Pons (tissue), 1 donor: ENCODE results near the gene TLE2.
"Not testable (repeated sequence)": the region's sequence is repeated elsewhere in the genome, so short reads cannot be mapped to it uniquely, and the experiment has no call there.

Experiments
- DNase-seq: peaks from one replicate; pipeline ENCODE4 v3.0.0-alpha.2; 2016; ENCODE audit warnings: low spot score

Gene TLE2

DNA sequence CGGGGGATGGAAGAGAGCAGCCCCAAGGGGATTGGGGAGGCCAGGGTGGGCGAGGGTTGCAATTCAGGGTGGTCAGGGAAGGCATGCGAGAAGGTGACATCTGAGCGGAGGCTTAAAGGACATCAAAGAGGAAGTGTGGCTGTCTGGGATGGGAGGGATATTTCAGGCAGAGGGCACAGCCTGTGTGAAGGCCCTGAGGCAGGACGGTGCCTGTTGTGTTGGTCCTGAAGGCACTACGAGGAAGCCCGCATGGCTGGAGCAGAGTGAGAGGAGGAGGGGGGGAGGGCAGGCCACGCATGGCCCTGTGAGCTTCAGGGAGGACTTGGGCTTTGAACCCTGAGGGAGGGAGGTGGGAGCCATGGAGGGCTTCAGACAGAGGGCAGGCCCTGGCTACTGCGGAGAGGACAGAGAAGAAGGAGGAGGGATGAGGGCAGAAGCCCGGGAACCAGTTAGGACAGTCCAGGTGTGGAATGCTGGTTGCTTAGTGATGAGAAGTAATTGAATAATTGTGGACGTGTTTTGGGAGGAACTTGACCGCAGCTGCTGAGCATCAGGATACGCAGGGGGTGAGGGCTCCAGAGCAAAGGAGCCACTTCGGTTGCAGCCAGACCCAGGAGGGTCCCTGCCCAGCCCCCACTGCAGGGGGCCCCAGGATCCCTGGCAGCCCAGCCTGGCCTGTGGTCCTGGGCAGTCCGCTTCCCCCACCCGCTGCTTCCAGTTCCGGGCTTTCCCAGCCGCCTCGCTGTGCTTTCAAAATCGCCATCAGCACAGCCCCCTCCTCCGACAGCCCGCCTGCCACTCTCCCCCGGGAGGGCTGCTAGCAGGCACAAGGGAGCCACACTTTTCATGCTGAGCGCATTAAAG is 45.5 kb downstream of the TLE2 start:
- peak; percentile 6 for DNase-seq

DNA sequence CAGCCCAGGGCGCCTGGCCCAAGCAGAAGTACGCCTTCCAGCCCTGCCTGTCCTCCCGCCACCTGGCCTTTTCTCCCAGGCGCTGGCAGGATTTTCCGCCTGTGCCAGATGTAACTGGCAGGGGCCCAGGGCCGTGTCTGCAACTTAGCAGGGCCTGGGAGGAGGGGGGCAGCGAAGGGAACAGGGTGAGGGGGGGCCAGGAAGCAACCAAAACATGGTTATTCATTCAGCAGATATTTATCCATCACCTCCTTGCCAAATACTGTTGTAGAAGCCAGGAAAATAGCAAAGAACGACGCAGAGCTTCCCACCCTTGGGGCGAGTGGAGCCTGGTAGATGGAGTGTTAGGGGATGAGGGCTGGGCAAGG is 46.1 kb downstream of the TLE2 start:
- peak; percentile 53 for DNase-seq

DNA sequence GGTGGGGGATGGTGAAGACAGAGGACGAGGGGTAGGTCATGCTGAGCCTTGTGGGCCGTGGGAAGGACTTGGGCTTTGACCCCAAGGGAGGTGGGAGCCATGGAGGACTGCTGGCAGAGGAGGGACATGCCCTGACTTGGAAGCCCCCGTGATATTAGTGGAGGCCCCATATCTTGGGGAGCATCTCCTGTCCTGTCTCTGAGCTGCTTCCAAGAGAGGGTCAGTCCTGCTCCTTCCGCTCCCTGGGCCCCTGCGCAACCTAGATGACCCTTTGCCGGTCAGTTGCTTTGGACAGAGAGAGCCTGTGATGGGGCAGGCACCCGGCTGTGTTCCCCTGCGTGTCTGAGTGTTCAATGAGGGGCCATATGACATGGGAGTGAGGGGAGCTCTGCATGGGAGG is 46.5 kb downstream of the TLE2 start:
- no peak for DNase-seq

DNA sequence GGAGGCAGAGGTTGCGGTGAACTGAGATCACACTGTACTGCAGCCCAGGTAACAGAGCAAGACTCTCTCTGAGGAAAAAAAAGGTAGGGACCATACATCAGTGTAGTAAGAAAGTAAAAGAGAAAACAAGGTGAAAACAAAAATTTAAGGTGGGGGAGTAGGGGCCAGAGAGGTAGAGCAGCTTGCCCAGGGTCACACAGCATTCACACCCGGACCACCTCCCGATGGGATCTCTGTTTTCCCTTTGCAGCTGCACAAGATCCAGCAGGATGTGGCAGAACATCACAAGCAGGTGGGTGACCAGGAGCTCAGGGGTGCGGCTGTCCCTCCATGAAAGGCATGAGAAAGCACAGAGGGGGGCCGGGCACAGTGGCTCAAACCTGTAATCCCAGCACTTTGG is 47.2 kb downstream of the TLE2 start:
- no peak for DNase-seq

DNA sequence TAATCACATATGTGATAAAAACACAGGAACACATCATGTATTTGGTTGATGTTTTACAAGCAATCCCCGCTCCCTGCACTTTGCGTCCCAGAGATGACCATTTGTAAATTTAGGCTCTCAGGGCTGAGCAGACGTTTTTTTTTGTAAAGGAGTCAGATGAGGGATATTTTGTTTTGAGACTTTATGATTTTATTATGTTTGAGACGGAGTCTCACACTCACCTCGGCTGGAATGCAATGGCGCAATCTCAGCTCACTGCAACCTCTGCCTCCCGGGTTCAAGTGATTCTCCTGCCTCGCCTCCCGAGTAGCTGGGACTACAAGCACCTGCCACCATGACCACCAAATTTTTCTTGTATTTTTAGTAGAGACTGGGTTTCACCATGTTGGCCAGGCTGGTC is 50.3 kb downstream of the TLE2 start:
- no peak for DNase-seq

DNA sequence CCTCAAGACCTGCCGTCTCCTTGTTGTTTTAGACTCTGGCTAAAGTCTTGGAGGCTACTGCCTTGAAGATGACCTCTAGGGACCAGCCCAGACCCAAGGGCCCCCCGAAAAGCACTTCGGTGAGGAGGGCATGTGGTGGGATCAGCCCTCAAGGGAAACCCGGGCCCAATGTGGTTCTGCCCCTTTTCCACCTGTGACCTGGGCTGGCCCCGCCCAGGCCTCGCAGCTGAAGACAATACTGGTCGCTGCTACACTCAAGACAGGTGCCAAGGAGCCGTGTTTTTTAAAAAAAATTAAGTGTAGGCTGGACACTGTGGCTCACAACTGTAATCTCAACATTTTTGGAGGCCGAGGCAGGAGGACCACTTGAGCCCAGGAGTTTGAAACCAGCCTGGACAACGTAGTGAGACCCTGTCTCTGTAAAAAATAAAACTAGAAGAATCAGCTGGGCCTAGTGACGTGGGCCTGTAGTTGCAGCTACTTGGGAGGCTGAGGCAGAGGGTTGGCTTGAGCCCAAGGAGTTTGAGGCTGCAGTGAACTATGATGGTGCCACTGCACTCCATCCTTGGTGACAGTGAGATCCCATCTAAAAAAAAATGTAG is 50.8 kb downstream of the TLE2 start:
- no peak for DNase-seq

DNA sequence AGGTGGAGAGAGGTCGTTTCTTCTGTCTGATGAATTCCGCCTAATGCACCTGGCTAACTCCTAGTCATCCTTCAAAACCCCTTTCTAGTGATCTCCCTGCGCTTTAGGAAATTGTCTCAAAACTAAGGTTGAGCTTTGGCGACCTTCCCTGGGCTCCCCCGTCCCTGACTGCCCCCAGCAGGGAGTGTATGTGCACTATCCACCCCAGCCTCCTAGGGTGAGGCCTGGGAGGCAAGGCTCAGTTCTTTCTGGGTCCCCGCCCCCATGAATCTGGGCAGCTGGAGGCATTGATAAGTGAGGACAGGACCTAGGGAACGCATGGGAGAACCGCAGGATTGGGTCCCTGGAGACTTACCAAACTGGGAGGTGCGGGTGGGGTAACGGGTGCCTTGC is 51.3 kb downstream of the TLE2 start:
- no peak for DNase-seq

DNA sequence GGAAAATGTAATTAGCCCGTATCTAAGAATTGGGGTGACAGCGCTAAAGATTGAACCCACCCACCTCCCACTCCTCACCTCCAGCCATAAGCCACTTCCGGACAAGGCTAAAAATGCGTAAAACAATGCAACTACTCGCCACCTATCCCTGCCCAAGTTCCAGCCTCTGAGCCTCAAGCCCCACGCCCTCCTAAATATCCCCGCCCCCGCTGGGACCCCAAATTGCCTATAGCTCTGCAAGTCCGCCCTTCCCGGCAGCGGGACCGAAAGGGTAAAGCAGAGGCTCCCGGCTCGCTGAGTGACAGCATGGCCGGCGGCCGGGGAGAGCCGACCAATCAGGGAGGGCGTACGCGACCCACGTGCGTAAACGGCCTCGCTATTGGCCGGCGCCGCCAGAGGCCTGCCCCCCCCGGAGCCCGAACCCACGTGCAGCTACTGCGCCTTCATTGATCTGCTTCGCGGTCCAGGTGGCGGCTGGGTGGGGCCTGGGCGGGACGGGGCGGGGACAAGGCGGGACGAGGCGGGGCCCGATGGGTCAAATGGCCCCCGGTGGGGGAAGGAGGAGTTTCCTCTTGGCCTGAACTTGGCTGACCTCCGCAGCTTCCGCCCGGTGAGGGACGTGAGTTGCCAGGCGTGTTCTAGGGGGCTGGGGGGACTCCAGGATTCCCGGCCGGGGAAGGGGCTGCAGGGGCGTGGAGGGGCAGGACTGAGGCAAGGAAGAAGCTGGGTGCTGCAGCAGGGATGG is 51.9 kb downstream of the TLE2 start, which contains the start of gene TLE6:
TLE6 (plus strand) TSS at position 564 of the 745 bp plus-strand sequence. CDS start 670 bp downstream, outside the sequence.
- peak; percentile 87 for DNase-seq

DNA sequence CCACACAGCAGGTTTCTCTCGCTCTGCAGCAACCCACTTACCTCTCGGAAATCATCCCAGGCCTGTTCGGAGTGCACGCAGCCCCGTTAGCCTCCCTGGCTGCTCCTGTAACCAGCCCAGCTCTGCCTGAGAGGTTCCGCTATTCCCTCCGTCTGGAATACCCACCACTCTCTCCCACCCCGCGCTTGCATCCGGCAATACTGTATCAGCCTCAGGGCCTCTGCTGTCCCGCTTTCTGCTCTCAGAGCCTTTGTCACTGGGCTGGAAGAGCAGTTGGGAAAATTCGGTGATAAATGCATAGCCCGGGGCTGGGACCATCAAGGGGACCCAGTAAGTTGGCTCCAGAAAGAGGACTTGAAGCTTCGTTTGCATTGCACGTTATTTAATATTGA is 52.5 kb downstream of the TLE2 start:
- DNase-seq, result no peak

DNA sequence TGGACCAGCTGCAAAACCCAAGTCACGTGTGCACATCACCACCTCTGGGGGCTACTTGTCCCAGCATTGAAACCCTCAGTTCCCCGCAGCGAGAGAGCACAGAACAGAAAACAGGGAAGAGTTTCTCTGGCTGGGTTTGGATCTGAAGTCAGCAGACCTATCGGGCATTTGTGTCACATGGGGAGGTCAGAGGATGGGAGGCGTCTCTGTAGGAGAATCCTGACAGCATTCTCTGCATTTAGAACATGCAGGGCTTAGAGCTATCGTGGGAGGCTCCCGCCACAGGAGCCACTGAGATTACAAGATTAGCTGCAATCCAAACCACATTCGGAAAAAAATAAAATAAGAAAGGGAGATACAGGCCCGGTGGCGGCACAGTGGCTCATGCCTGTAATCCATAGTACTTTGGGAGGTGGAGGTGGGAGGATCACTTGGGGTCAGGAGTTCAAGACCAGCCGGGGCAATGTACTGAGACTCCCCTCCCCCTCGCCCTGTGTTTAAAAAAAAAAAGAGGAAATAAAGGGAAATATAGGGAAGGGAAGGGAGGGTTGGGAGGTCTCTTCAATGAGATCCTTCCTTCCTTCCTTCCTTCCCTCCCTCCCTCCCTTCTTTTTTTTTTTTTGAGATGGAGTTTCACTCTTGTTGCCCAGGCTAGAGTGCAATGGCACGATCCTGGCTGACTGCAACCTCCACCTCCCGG is 54.6 kb downstream of the TLE2 start:
- DNase-seq, result no peak

DNA sequence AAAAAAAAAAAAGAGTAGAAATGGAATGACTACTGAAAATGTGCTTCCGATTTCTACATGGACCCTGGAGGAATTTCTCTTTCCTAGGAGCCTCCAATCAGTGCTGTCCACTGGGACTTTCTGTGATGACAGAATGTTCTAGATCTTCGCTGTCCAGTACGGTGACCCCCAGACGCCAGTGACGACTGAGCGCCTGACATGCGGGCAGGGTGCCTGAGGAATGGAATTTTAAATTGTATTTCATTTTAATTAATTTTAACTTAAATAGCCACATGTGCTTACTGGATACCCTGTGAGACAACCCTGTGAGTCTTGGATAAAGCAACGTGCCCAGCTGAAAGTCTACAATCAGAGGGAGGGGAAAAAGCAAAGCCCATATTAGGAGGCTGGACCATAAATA is 55.9 kb downstream of the TLE2 start:
- no peak for DNase-seq

DNA sequence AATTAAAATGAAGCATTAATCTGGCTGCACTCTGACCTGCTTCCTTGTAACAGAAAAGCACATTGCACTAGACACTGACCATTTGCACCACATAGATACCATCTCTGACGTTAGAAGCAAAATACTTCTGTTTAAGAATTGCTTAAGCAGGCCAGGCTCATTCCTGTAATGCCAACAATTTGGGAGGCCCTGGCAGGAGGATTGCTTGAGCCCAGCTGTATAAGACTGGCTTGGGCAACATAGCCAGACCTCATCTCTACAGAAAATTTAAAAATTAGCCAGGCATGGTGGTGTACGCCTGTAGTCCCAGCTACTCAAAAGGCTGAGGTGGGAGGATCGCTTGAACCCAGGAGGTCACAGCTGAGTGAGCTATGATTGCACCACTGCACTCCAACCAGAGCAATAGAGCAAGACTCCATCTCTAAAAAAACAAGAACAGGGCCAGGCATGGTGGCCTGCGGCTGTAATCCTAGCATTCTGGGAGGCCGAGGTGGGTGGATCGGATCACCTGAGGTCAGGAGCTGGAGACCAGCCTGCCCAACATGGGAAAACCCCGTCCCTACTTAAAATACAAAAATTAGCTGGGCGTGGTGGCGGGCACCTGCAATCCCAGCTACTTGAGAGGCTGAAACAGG is 58.8 kb downstream of the TLE2 start:
- DNase-seq, result no peak

DNA sequence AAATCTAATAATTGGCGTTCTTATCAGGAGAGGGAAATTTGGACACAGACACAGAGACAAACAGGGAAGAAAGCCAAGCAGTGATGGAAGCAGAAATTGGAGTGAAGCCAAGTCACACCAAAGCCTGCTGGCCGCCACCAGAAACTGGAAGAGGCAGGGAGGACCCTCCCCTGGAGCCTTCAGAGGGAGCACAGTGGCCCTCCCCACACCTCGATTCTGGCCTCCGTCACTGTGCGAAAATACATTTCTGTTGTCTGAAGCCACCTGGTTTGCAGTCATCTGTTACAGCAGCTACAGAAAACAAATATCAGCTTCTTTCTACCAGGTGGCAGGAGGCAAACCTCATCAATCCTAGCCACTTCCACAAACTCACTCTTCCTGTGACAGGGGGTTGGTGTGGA is 60.0 kb downstream of the TLE2 start:
- DNase-seq, result peak; percentile 14

DNA sequence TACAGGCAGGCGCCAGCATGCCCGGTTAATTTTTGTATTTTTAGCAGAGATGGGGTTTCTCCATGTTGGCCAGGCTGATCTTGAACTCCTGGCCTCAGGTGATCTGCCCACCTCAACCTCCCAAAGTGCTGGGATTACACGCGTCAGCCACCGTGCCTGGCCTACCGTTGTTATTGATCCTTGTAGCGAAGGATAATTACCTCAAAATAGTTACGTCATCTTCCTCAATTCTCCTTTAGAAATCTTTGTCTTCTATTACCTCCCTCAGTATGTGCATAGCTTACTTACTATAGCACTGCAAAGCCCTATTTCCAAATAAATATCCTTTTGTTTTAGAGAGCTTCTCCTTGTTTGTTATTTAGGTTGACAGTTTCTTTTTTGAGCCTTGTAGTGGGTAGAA is 61.1 kb downstream of the TLE2 start:
- no peak for DNase-seq

DNA sequence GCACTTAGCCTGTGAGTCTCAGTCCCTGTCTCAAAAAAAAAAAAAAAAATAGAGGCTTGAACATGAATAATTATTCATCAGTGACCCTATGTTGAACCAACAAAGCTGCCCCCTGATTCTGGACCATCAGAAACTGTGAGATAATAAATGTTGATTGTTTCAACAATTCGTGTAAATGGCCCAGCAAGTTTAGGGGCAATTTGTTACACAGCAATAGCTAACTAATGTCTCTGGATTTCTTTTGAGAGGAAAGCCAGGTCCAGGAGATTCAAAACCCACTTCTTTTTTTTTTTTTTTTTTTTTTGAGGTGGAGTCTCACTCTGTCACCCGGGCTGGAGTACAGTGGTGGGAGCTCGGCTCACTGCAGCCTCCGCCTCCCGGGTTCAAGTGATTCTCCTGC is 64.2 kb downstream of the TLE2 start:
- no peak for DNase-seq

DNA sequence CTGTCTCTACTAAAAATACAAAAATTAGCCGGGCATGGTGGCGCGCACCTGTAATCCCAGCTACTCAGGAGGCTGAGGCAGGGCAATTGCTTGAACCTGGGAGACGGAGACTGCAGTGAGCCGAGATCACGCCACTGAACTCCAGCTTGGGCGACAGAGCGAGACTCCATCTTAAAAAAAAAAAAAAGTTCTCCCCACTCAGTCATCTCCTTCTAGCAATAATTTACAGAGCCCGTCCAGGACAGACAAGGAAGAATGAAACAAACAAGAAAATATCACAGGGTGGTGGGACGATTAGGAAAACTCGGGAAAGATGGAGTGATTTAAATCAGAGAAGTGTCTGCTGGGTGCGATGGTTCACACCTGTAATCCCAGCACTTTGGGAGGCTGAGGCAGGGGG is 65.4 kb downstream of the TLE2 start:
- DNase-seq, result not testable (repeated sequence)

DNA sequence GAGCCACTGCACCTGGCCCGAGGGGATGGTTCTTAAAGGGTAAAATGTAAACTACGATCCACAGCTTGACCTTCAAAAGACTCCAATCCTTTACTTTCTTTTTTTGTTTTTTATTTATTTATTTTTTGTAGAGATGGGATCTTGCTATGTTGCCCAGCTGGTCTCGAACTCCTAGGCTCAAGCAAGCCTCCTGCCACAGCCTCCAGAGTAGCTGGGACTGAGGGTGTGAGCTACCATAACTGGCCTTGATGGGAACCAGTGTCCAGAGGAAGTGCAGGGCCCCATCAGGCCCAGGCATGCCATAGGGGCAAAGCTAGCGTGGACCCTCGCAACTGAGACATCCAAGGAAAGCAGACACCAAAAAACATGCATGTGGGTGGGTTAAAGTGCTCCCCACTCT is 66.0 kb downstream of the TLE2 start:
- no peak for DNase-seq

DNA sequence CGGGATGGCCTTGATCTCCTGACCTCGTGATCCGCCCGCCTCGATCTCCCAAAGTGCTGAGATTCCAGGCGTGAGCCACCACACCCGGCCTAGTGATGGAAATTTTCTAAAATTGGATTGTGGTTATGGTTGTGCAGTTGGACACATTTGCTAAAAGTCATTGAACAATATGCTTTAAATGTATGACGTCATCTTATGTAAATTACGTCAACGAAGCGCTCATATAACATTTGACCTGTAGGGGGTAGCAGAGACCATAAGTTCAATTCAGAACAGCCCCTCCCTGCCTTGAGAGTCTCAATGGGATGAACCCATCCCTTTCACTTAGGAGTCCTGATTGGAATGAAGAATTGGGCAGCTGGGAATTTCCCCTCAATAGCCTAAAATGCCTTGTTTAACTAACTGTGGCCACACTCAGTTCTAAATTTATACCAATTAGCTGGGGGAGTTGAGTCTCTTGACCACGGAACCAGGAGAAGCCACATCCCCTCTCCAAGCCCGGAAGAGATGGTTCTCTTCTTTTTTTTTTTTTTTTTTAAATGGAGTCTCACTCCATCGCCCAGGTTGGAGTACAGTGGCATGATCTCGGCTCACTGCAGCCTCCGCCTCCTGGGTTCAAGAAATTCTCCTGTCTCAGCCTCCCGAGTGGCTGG is 66.9 kb downstream of the TLE2 start:
- peak; percentile 85 for DNase-seq

DNA sequence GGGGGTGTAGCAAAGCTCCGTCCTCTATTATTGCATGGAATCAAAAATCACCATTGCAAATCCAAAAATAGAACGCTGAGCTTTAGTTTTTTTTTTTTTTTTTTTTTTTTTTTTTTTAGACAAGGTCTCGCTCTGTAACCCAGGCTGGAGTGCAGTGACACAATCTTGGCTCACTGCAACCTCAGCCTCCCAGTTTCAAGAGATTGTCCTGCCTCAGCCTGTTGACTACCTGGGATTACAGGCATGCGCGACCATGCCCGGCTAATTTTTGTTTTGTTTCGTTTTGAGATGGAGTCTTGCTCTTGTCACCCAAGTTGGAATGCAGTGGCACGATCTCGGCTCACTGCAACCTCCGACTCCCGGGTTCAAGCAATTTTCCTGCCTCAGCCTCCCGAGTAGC is 69.0 kb downstream of the TLE2 start:
- DNase-seq, result no peak

DNA sequence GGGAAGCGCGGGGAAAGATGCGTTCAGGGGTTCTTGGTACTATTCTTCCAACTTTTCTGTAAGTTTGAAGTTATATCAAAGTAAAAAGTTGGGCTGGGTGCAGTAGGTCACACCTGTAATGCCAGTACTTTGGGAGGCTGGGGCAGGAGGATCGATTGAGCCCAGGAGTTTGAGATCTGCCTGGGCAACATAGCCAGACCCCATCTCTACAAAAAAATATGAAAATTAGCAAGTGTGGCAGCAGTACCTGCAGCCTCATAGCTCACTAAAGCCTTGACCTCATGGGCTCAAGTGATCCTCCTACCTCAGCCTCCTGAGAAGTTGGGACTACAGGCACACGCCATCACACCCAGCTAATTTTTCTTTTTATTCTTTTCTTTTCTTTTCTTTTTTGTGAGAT is 71.9 kb downstream of the TLE2 start:
- DNase-seq, result no peak

DNA sequence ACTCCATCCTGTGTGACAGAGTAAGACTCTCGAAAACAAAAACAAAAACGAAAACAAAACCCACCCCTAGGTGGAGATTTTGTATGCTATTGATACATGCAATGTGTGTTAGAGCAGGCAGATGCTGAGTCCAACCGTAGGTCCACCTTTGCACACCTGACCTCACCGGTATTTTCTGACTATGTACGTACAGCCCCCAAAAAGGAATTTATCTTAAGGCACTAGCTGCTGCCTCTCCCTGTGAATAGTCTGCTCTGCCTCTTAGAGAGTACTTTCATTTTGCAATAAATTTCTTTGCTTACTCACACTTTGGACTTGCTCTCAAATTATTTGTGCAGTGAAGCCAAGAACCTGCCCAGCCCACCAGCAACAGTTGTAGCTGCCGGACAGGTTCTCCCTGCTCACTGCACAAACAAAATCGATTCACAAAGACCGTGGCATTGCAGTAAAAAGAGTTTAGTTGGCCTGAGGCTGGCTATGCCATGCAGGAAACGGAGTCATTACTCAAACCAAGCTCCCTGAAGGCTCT is 76.1 kb downstream of the TLE2 start:
- DNase-seq, result no peak
